NCI-H146 treated with DMSO at 0.1 percent for 48 hours (cell line): ENCODE data around the gene PLBD2.

Experiments used
- DNase-seq: peaks from one replicate; lab custom pipeline; 2025; ENCODE audit not compliant: unreplicated experiment; lab: John Stamatoyannopoulos, UW

PLBD2 gene

GRCh38 chr12:113414519-113415038, 56.2 kb downstream of the PLBD2 start:
- DNase-seq = no peak

GRCh38 chr12:113416091-113416754, 57.8 kb downstream of the PLBD2 start:
- no peak for DNase-seq

- no peak for DNase-seq
Observed at GRCh38 chr12:113418213-113418879, 60.0 kb downstream of the PLBD2 start.

GRCh38 chr12:113420996-113421595, 62.7 kb downstream of the PLBD2 start:
- DNase-seq = no peak

GRCh38 chr12:113422030-113422885, 63.9 kb downstream of the PLBD2 start, which contains the start of gene SDSL:
SDSL (plus strand) TSS chr12:113422380; CDS start chr12:113427983, 5,603 bp downstream.
- DNase-seq = peak; percentile 42

GRCh38 chr12:113422886-113423669, 64.7 kb downstream of the PLBD2 start:
- DNase-seq = no peak

GRCh38 chr12:113424456-113424855, 66.1 kb downstream of the PLBD2 start:
- DNase-seq = no peak

GRCh38 chr12:113424915-113425823, 66.8 kb downstream of the PLBD2 start:
- DNase-seq = no peak

- no peak for DNase-seq
Observed at GRCh38 chr12:113425960-113426453, 67.6 kb downstream of the PLBD2 start.

GRCh38 chr12:113427882-113428281, 69.5 kb downstream of the PLBD2 start:
- DNase-seq = no peak

GRCh38 chr12:113428482-113428881, 70.1 kb downstream of the PLBD2 start:
- no peak for DNase-seq

GRCh38 chr12:113432986-113433385, 74.6 kb downstream of the PLBD2 start:
- DNase-seq = no peak

- no peak for DNase-seq
Observed at GRCh38 chr12:113435367-113435766, 77.0 kb downstream of the PLBD2 start.

GRCh38 chr12:113436586-113436985, 78.2 kb downstream of the PLBD2 start:
- no peak for DNase-seq

- no peak for DNase-seq
Observed at GRCh38 chr12:113436993-113437728, 78.8 kb downstream of the PLBD2 start.

GRCh38 chr12:113437729-113438100, 79.3 kb downstream of the PLBD2 start:
- DNase-seq = no peak

- no peak for DNase-seq
Observed at GRCh38 chr12:113438523-113439300, 80.3 kb downstream of the PLBD2 start.

- no peak for DNase-seq
Observed at GRCh38 chr12:113439301-113439597, 80.9 kb downstream of the PLBD2 start.
